MM.1S (cell line): ENCODE data around the gene DAPP1.

Experiments used
- DNase-seq: peaks from one replicate; pipeline ENCODE4 v3.0.0-alpha.2; 2015
- H2AFZ ChIP-seq: fragments of 300-600 bp; sonication (generic); 2 replicates; pipeline ENCODE4 v1.6.0; 2016; ENCODE audit warnings: antibody characterized with exemption, low read length
- H3F3A ChIP-seq: fragments of 300-600 bp; sonication (generic); 2 replicates; pipeline ENCODE4 v1.6.1; 2016; ENCODE audit warnings: mild to moderate bottlenecking, antibody characterized with exemption, low read length, moderate library complexity, mixed read lengths; ENCODE audit not compliant: insufficient read depth
- H3K27ac ChIP-seq: fragments of 300-600 bp; sonication (generic); 2 replicates; pipeline ENCODE4 v1.5.1; 2016; ENCODE audit warnings: mild to moderate bottlenecking, low read length
- H3K27me3 ChIP-seq: fragments of 300-600 bp; sonication (generic); replicated peaks from 2 replicates; pipeline ENCODE4 v1.6.0; 2016; ENCODE audit warnings: low read length; ENCODE audit not compliant: insufficient read depth
- H3K36me3 ChIP-seq: fragments of 300-600 bp; sonication (generic); replicated peaks from 2 replicates; pipeline ENCODE4 v1.6.1; 2016; ENCODE audit warnings: mild to moderate bottlenecking, low read length, mixed read lengths; ENCODE audit not compliant: insufficient read depth
- H3K4me1 ChIP-seq: fragments of 300-600 bp; sonication (generic); 2 replicates; pipeline ENCODE4 v1.6.1; 2016; ENCODE audit warnings: low read length, mixed read lengths
- H3K4me2 ChIP-seq: fragments of 300-600 bp; sonication (generic); 2 replicates; pipeline ENCODE4 v1.6.0; 2016; ENCODE audit warnings: low read depth, low read length
- H3K4me3 ChIP-seq: fragments of 300-600 bp; sonication (generic); 2 replicates; pipeline ENCODE4 v1.5.1; 2016; ENCODE audit warnings: low read length, mixed read lengths
- H3K79me2 ChIP-seq: fragments of 300-600 bp; sonication (generic); 2 replicates; pipeline ENCODE4 v1.6.1; 2016; ENCODE audit warnings: mixed run types, low read length, mixed read lengths
- H3K9ac ChIP-seq: fragments of 300-600 bp; sonication (generic); 2 replicates; pipeline ENCODE4 v1.6.1; 2016; ENCODE audit warnings: low read length, mixed read lengths
- H3K9me2 ChIP-seq: fragments of 300-600 bp; sonication (generic); replicated peaks from 2 replicates; pipeline ENCODE4 v1.6.1; 2016; ENCODE audit warnings: mild to moderate bottlenecking, low read length, mixed read lengths; ENCODE audit not compliant: insufficient read depth
- H3K9me3 ChIP-seq: fragments of 300-600 bp; sonication (generic); replicated peaks from 2 replicates; pipeline ENCODE4 v1.6.1; 2016; ENCODE audit warnings: mild to moderate bottlenecking, low read length, mixed read lengths; ENCODE audit not compliant: insufficient read depth
- H4K20me1 ChIP-seq: fragments of 300-600 bp; sonication (generic); 2 replicates; pipeline ENCODE4 v1.6.1; 2016; ENCODE audit warnings: mild to moderate bottlenecking, low read length, moderate library complexity, mixed read lengths; ENCODE audit not compliant: insufficient read depth
- CTCF ChIP-seq: fragments of 300-600 bp; sonication (generic); IDR thresholded peaks from 2 replicates; pipeline ENCODE4 v1.5.1; 2016; ENCODE audit warnings: antibody characterized with exemption, low read length, mixed read lengths
- EZH2 ChIP-seq: fragments of 300-600 bp; sonication (generic); optimal IDR thresholded peaks from 2 replicates; pipeline ENCODE3; 2017; ENCODE audit warnings: low read depth, mild to moderate bottlenecking, antibody characterized with exemption, low read length, mixed read lengths
- EZH2phosphoT487 ChIP-seq: fragments of 300-600 bp; sonication (generic); IDR thresholded peaks from 2 replicates; pipeline ENCODE4 v1.6.1; 2018; ENCODE audit warnings: antibody characterized with exemption, low read length

Gene DAPP1

GRCh38 chr4:99861120-99861905 is 44.7 kb downstream of the DAPP1 start:
- Histone ChIP-seq H3K36me3 (no peaks in the 10 kb centered on the region), H3K9ac (peak overlapping the region; percentile 68), H3K9me3 (no peaks in the 10 kb centered on the region), H4K20me1 (no peaks in the 10 kb centered on the region), H3K27ac (peak overlapping the region; percentile 94), H2AFZ (no peak overlapping the region), H3K27me3 (no peaks in the 10 kb centered on the region), H3K9me2 (no peaks in the 10 kb centered on the region), H3K4me2 (peak overlapping the region; percentile 61), H3K4me3 (peak overlapping the region; percentile 31; the same call in 1 of the 2 replicates), H3K4me1 (peaks cover 32% of the 10 kb centered on the region), H3F3A (peaks cover 18% of the 10 kb centered on the region), H3K79me2 (peaks cover 45% of the 10 kb centered on the region)
- peak; percentile 93 for DNase-seq
- no peak for TF ChIP-seq EZH2phosphoT487
- no peak for TF ChIP-seq CTCF
- TF ChIP-seq EZH2 = no peak

- peaks cover 22% of the 10 kb centered on the region for H3K79me2 ChIP-seq
- no peak overlapping the region for H3K27ac ChIP-seq
- TF ChIP-seq EZH2 = no peak
- no peak for TF ChIP-seq CTCF
- TF ChIP-seq EZH2phosphoT487 = no peak
These were observed 47.2 kb downstream of the DAPP1 start for GRCh38 chr4:99863804-99864203.

GRCh38 chr4:99868126-99868596 is 51.5 kb downstream of the DAPP1 start:
- no peaks in the 10 kb centered on the region for H3F3A ChIP-seq
- no peak for DNase-seq
- no peak overlapping the region for H2AFZ ChIP-seq
- no peaks in the 10 kb centered on the region for H3K4me1 ChIP-seq
- no peak overlapping the region for H3K4me3 ChIP-seq
- no peaks in the 10 kb centered on the region for H3K79me2 ChIP-seq
- peaks cover 6% of the 10 kb centered on the region for H3K36me3 ChIP-seq
- no peaks in the 10 kb centered on the region for H3K27me3 ChIP-seq
- H3K9ac ChIP-seq = no peak overlapping the region
- no peaks in the 10 kb centered on the region for H3K9me2 ChIP-seq
- H3K4me2 ChIP-seq = no peak overlapping the region
- TF ChIP-seq CTCF (no peak), EZH2 (no peak), EZH2phosphoT487 (no peak)
- no peak overlapping the region for H3K27ac ChIP-seq
- H3K9me3 ChIP-seq = no peaks in the 10 kb centered on the region
- H4K20me1 ChIP-seq = no peaks in the 10 kb centered on the region

More at GRCh38 chr4:99863804-99864203, 47.2 kb downstream of the DAPP1 start:
- Histone ChIP-seq H3K4me1 (peaks cover 27% of the 10 kb centered on the region), H3K9me3 (no peaks in the 10 kb centered on the region), H3K9ac (no peak overlapping the region), H4K20me1 (no peaks in the 10 kb centered on the region), H3K4me2 (no peak overlapping the region), H2AFZ (no peak overlapping the region), H3F3A (peaks cover 18% of the 10 kb centered on the region), H3K36me3 (peaks cover 6% of the 10 kb centered on the region; the same call in 1 of the 2 replicates), H3K27me3 (no peaks in the 10 kb centered on the region), H3K4me3 (no peak overlapping the region), H3K9me2 (no peaks in the 10 kb centered on the region)
- DNase-seq = no peak
